WERI-Rb-1 (cell line): ENCODE results near the gene SMARCAL1.

Source experiments
- DNase-seq: peaks from one replicate; pipeline ENCODE4 v3.0.0-alpha.2; 2020
- H3K27ac ChIP-seq: fragments of 250-450 bp; sonication (Bioruptor Pico); 2 replicates; pipeline ENCODE4 v1.5.1; 2020; ENCODE audit warnings: mild to moderate bottlenecking, moderate library complexity
- H3K27me3 ChIP-seq: fragments of 250-450 bp; sonication (Bioruptor Pico); 2 replicates; pipeline ENCODE4 v1.5.1; 2021; ENCODE audit warnings: mild to moderate bottlenecking, low read depth, moderate library complexity; ENCODE audit not compliant: insufficient read depth, severe bottlenecking
- H3K36me3 ChIP-seq: fragments of 250-450 bp; sonication (Bioruptor Pico); 2 replicates; pipeline ENCODE4 v1.5.1; 2020; ENCODE audit warnings: mild to moderate bottlenecking, moderate library complexity
- H3K4me3 ChIP-seq: 2 replicates; pipeline ENCODE4 v1.5.1; 2011; ENCODE audit warnings: low read depth, mild to moderate bottlenecking, control low read depth, low read length
- H3K9me3 ChIP-seq: fragments of 250-450 bp; sonication (Bioruptor Pico); 2 replicates; pipeline ENCODE4 v1.5.1; 2021; ENCODE audit warnings: mild to moderate bottlenecking, moderate library complexity; ENCODE audit not compliant: severe bottlenecking
- TF ChIP-seq, protein P1 (sequence below): IDR thresholded peaks from 2 replicates; pipeline ENCODE4 v1.5.1; 2011; ENCODE audit warnings: low read depth, mild to moderate bottlenecking, control low read depth, inconsistent platforms, low read length

The SMARCAL1 gene

DNA sequence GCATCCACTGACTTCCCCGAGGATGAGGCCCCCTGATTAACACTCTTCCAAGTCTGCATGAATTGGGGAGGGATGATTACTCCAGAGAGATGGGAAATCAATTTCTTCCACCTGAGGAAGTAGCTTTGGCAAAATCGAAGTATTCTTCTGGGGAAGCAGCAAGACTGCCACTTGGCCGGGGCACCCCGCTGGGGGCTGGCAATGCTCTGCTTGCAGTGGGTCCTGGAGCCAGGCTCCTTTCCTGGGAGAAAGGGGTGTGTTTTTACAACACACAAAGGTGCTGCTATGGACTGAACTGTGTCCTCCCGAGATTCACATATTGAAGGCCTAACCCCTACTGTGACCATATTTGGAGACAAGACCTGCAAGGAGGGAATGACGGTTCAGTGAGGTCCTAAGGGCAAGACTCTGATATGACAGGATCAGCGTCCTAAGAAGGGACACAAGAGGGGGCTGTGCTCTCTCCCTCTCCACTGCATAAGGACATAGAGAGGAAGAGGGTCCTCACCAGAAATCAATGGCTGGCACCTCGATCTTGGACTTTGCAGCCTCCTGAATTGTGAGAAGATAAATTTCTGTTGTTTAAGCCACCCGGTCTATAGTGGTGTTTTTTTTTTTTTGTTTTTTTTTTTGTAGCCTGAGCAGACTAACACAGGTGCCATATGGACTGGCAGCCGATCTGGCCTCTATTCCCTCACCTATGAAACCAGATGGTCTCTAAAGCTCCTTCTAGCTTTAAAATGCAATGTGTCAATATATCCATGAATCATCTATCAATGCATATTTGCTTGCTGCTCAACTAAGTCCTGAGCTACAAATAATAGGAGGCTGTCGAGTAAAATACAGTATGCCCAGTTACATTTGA, 3.6 kb upstream of the SMARCAL1 start:
- TF ChIP-seq, protein P1, sequence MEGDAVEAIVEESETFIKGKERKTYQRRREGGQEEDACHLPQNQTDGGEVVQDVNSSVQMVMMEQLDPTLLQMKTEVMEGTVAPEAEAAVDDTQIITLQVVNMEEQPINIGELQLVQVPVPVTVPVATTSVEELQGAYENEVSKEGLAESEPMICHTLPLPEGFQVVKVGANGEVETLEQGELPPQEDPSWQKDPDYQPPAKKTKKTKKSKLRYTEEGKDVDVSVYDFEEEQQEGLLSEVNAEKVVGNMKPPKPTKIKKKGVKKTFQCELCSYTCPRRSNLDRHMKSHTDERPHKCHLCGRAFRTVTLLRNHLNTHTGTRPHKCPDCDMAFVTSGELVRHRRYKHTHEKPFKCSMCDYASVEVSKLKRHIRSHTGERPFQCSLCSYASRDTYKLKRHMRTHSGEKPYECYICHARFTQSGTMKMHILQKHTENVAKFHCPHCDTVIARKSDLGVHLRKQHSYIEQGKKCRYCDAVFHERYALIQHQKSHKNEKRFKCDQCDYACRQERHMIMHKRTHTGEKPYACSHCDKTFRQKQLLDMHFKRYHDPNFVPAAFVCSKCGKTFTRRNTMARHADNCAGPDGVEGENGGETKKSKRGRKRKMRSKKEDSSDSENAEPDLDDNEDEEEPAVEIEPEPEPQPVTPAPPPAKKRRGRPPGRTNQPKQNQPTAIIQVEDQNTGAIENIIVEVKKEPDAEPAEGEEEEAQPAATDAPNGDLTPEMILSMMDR = peak; percentile 56; the same call in 1 of the 2 replicates
- peak; percentile 56 for DNase-seq
- peak overlapping the region; percentile 5 for H3K4me3 ChIP-seq
- H3K9me3 ChIP-seq = no peaks in the 10 kb centered on the region
- no peaks in the 10 kb centered on the region for H3K27me3 ChIP-seq
- H3K27ac ChIP-seq = peak overlapping the region; percentile 83
- peaks cover 3% of the 10 kb centered on the region for H3K36me3 ChIP-seq

DNA sequence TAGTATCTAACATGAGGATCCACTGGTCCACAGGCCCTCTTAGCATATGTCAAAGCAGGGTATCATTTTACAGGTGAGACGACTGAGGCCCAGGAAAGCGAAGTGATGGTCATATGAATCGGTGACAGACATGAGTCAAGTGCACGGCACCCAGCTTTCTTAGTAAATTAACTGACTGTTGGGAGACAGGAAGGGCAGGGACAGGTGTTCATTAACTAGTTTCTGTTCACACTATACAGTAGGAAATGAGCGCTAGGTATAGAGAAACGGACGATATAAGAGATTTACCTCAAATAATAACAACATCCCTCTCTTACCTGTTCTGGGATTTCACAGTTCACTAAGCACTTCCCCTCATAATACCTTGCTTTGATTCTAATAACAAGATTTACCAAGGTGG, 1.7 kb upstream of the SMARCAL1 start:
- H3K36me3 ChIP-seq = peaks cover 3% of the 10 kb centered on the region
- H3K4me3 ChIP-seq = no peak overlapping the region
- DNase-seq = no peak
- H3K27me3 ChIP-seq = no peaks in the 10 kb centered on the region
- TF ChIP-seq, protein P1 = no peak
- H3K27ac ChIP-seq = no peak overlapping the region
- H3K9me3 ChIP-seq = no peaks in the 10 kb centered on the region

DNA sequence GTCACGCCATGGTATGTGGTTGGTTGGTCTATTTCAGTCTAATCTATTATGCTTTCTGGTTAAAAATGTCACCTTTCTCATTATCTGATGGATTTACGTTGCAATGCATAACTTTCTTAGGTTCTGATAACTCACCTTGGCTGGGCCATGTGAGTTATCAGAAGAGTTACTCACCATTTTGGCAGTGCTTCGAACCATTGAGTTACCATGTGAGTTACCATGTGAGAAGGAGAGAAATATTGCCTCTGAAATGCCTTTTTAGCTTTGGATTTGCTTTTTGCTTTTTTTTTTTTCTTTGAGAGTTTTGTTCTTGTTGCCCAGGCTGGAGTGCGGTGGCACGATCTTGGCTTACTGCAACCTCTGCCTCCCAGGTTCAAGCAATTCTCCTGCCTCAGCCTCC, 1.6 kb downstream of the SMARCAL1 start:
- no peak overlapping the region for H3K4me3 ChIP-seq
- no peak for DNase-seq

DNA sequence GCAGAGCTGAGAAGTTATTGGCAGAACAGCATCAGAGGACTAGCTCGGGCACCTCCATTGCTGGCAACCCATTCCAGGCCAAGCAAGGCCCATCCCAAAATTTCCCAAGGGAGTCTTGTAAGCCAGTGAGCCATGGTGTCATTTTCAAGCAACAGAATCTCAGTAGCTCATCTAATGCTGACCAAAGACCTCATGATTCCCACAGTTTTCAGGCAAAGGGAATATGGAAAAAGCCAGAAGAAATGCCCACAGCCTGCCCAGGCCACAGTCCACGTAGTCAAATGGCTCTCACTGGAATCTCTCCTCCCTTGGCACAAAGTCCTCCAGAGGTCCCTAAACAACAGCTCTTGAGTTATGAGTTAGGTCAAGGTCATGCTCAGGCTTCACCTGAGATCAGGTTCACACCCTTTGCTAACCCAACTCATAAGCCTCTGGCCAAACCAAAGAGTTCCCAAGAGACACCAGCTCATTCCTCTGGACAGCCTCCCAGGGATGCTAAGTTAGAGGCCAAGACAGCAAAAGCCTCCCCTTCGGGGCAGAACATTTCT, 2.6 kb downstream of the SMARCAL1 start:
- H3K4me3 ChIP-seq = no peak overlapping the region
- no peaks in the 10 kb centered on the region for H3K27me3 ChIP-seq
- H3K36me3 ChIP-seq = peaks cover 5% of the 10 kb centered on the region
- DNase-seq = no peak
- no peaks in the 10 kb centered on the region for H3K9me3 ChIP-seq
- TF ChIP-seq, protein P1 = no peak
- no peak overlapping the region for H3K27ac ChIP-seq

More for the DNA sequence above, 1.6 kb downstream of the SMARCAL1 start:
- Histone ChIP-seq H3K36me3 (peaks cover 5% of the 10 kb centered on the region), H3K27me3 (no peaks in the 10 kb centered on the region), H3K27ac (no peak overlapping the region), H3K9me3 (no peaks in the 10 kb centered on the region)
- TF ChIP-seq, protein P1 = no peak

DNA sequence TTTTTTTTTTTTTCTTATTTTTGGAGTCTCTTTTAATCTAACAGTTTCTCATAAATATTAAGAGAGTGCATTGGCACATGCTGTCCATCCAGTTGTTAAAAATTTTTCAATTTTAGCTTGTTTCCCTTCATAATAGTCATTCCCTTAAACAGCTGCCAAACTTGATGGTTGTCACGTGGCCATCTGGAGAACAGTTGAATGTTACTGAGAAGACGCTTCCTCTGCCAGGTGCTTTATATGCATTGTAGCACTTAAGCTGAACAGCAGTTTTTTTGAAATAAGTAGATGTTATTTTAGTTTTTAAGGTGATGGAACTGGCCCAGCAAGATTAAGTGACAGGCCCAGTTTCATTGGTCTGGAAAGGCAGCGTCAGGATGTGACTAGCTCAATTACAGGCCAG, 3.3 kb downstream of the SMARCAL1 start:
- Histone ChIP-seq H3K9me3 (no peaks in the 10 kb centered on the region), H3K27me3 (no peaks in the 10 kb centered on the region), H3K27ac (no peak overlapping the region), H3K4me3 (no peak overlapping the region), H3K36me3 (peaks cover 9% of the 10 kb centered on the region)
- DNase-seq = no peak
- TF ChIP-seq, protein P1 = no peak
